IPS DF 6.9 (cell line): Measurements from ENCODE around the gene TYMS.

Experiments used
- DNase-seq: peaks from one replicate; pipeline ENCODE4 v3.0.0-alpha.2; 2013; ENCODE audit warnings: low read depth, low spot score
- H3K27ac ChIP-seq: one replicate; pipeline ENCODE4 v1.5.1; 2013; ENCODE audit warnings: low read length, control low read depth
- H3K27me3 ChIP-seq: 2 replicates; pipeline ENCODE4 v1.6.1; 2013; ENCODE audit warnings: mild to moderate bottlenecking, low read length; ENCODE audit not compliant: control insufficient read depth, insufficient read depth
- H3K36me3 ChIP-seq: 2 replicates; pipeline ENCODE4 v1.6.1; 2013; ENCODE audit warnings: low read length; ENCODE audit not compliant: control insufficient read depth, insufficient read depth
- H3K4me1 ChIP-seq: 2 replicates; pipeline ENCODE4 v1.6.1; 2013; ENCODE audit warnings: low read length; ENCODE audit not compliant: control insufficient read depth, insufficient read depth
- H3K4me3 ChIP-seq: 2 replicates; pipeline ENCODE4 v1.5.1; 2013; ENCODE audit warnings: mild to moderate bottlenecking, low read length
- H3K9me3 ChIP-seq: 2 replicates; pipeline ENCODE4 v1.6.1; 2013; ENCODE audit warnings: low read length, inconsistent platforms; ENCODE audit not compliant: control insufficient read depth, insufficient read depth
- WGBS: extraction: QIAGEN DNeasy Blood & Tissue Kit; methylation state at CpG from one replicate; pipeline ENCODE4 v1.1.7; 2013; ENCODE audit warnings: mixed read lengths, missing lambda C conversion rate; ENCODE audit not compliant: insufficient read length, insufficient coverage; 5-methylcytosine and 5-hydroxymethylcytosine counted together

Gene TYMS

DNA sequence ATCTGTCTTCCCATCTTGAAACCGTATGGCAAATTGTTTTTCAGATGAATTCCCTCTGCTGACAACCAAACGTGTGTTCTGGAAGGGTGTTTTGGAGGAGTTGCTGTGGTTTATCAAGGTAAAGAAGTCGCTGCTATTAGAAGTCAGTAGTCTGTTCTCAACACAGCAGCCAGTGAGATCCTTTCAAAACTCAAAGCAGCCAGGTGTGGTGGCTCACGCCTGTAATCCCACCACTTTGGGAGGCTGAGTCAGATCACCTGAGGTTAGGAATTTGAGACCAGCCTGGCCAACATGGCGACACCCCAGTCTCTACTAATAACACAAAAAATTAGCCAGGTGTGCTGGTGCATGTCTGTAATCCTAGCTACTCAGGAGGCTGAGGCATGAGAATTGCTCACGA, 2.1 kb downstream of the TYMS start:
- no peaks in the 10 kb centered on the region; the same call in 1 of the 2 replicates for H3K4me1 ChIP-seq
- WGBS = no CpG with 5 or more reads among the region's 6 CpGs
- no peak for DNase-seq
- H3K36me3 ChIP-seq = peaks cover 16% of the 10 kb centered on the region; the same call in 1 of the 2 replicates
- H3K4me3 ChIP-seq = no peak overlapping the region
- no peaks in the 10 kb centered on the region for H3K27me3 ChIP-seq
- no peaks in the 10 kb centered on the region; the same call in 1 of the 2 replicates for H3K9me3 ChIP-seq
- H3K27ac ChIP-seq = no peak overlapping the region

DNA sequence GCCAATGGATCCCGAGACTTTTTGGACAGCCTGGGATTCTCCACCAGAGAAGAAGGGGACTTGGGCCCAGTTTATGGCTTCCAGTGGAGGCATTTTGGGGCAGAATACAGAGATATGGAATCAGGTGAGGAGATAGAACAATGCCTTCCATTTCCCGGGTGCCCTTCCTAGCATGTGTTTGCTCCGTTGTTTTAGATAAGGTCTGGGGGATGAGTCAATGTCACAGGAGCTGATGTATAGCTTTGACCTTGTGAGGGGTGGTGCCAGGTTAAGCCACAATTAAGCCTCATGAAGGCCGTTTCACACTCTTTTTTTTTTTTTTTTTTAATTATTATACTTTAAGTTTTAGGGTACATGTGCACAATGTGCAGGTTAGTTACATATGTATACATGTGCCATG, 4.7 kb downstream of the TYMS start:
- Histone ChIP-seq H3K4me1 (no peaks in the 10 kb centered on the region; the same call in 1 of the 2 replicates), H3K9me3 (no peaks in the 10 kb centered on the region; the same call in 1 of the 2 replicates), H3K4me3 (no peak overlapping the region), H3K27me3 (no peaks in the 10 kb centered on the region), H3K27ac (no peak overlapping the region), H3K36me3 (peaks cover 19% of the 10 kb centered on the region; the same call in 1 of the 2 replicates)
- DNase-seq = no peak
- WGBS = no CpG with 5 or more reads among the region's 4 CpGs

DNA sequence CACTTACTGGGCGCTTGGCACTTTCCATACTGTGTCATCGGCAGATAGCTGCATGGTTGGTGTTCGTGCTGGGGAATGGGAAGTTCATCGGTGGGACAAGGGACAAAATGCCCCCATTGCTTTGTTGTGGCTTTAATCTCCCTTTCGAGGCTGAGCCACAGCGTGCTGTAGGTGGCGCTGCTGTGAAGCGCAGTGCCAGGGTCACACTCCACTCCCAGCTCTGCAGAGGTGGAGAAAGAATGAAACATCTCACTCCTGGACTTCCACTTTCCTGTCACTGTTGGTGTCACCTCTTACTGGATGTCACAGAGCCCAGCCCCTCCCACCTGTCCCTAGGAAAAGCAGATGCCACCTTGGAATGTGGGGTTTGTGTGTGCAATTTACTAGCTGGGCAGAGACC, 8.7 kb downstream of the TYMS start:
- Histone ChIP-seq H3K36me3 (peaks cover 15% of the 10 kb centered on the region; the same call in 1 of the 2 replicates), H3K4me1 (no peaks in the 10 kb centered on the region), H3K4me3 (no peak overlapping the region), H3K27ac (no peak overlapping the region), H3K9me3 (no peaks in the 10 kb centered on the region; the same call in 1 of the 2 replicates), H3K27me3 (no peaks in the 10 kb centered on the region)
- WGBS = no CpG with 5 or more reads among the region's 8 CpGs
- DNase-seq = no peak

DNA sequence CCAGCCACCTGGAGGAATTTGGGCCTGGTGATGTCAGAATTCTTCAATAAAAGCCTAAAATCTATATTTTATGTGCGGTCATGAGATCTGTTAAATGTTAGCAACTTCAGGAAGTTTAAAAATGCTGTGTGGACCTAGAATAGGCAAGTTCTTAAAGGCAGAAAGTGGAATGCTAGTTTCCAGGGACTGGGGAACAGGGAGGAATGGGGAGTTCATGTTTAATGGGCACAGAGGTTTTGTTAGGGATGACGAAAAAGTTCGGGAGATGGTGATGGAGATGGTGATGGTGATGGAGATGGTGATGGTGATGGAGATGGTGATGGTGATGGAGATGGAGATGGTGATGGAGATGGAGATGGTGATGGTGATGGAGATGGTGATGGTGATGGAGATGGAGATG, 9.2 kb downstream of the TYMS start:
- H3K36me3 ChIP-seq = peaks cover 18% of the 10 kb centered on the region; the same call in 1 of the 2 replicates
- no peaks in the 10 kb centered on the region; the same call in 1 of the 2 replicates for H3K9me3 ChIP-seq
- no peaks in the 10 kb centered on the region for H3K27me3 ChIP-seq
- WGBS = 100% methylated on average over 2 of the region's 3 CpGs
- no peak overlapping the region for H3K27ac ChIP-seq
- H3K4me3 ChIP-seq = no peak overlapping the region
- H3K4me1 ChIP-seq = no peaks in the 10 kb centered on the region
- no peak for DNase-seq

DNA sequence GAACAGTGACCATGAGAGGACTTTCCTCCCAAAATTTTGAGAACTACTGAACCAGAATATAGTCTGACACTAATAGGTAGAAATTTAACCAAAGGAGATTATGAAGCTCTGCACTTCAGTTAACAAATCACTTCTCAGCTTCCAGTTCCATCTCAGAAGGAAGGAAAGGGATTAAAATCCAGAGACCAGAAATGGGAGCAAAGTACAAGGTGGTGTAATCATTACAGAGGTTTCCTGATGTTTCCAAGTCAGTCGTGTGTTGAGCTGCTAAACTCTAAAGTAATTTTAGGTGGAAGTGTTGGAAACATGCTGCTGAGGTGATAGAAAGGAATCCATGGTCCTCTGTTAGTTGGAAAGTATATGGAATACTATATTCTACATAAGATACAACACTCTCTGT, 10.8 kb downstream of the TYMS start:
- Histone ChIP-seq H3K9me3 (no peaks in the 10 kb centered on the region), H3K36me3 (peaks cover 15% of the 10 kb centered on the region; the same call in 1 of the 2 replicates), H3K27ac (no peak overlapping the region), H3K27me3 (no peaks in the 10 kb centered on the region), H3K4me1 (no peaks in the 10 kb centered on the region), H3K4me3 (no peak overlapping the region)
- no peak for DNase-seq
- no CpG with 5 or more reads among the region's 1 CpG for WGBS

DNA sequence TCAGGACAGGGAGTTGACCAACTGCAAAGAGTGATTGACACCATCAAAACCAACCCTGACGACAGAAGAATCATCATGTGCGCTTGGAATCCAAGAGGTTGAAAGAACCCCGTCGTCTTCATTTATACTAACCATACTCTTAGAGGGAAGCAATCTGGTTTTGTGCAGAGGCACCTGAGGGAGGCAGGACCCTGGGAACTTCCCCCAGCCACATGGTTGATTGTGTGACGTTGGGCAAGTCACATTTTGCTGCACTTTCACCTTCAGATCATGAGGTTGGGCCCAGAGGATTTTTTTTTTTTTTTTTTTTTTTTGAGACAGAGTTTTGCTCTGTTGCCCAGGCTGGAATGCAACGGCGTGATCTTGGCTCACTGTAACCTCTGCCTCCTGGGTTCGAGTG, 11.6 kb downstream of the TYMS start:
- Histone ChIP-seq H3K9me3 (no peaks in the 10 kb centered on the region), H3K27ac (no peak overlapping the region), H3K4me3 (no peak overlapping the region), H3K27me3 (no peaks in the 10 kb centered on the region), H3K4me1 (no peaks in the 10 kb centered on the region), H3K36me3 (peaks cover 15% of the 10 kb centered on the region; the same call in 1 of the 2 replicates)
- no CpG with 5 or more reads among the region's 8 CpGs for WGBS
- no peak for DNase-seq

DNA sequence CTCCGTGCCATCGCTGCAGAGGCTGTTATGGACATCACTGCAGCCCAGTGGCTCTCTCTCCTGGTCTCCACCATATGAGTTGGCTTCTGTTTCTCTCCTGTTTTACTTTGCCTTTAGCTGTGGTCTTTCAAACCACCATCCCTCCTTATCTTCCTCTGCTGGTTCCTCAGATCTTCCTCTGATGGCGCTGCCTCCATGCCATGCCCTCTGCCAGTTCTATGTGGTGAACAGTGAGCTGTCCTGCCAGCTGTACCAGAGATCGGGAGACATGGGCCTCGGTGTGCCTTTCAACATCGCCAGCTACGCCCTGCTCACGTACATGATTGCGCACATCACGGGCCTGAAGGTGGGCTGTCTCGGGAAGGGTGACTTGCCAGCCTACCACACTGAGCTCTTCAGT, 13.1 kb downstream of the TYMS start:
- no peaks in the 10 kb centered on the region for H3K27me3 ChIP-seq
- no peak overlapping the region for H3K4me3 ChIP-seq
- DNase-seq = no peak
- H3K4me1 ChIP-seq = no peaks in the 10 kb centered on the region
- H3K36me3 ChIP-seq = peaks cover 15% of the 10 kb centered on the region; the same call in 1 of the 2 replicates
- no peak overlapping the region for H3K27ac ChIP-seq
- no CpG with 5 or more reads among the region's 11 CpGs for WGBS
- no peaks in the 10 kb centered on the region for H3K9me3 ChIP-seq

DNA sequence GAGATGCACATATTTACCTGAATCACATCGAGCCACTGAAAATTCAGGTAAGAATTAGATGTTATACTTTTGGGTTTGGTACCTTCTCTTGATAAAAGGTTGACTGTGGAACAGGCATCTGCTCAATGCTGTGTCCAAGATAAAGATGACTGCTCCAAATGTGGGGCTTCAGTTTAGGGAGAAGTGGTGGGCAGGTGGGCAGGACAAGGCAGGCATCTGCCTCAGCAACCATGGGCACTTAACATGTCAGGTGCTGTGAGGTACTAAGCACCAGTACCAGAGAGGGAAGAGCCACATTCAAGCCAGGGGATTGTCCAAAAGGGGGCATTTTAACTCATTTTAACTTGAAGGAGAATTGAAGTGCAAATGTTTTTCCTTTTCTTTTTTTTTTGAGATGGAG, 14.0 kb downstream of the TYMS start:
- Histone ChIP-seq H3K9me3 (no peaks in the 10 kb centered on the region), H3K4me1 (no peaks in the 10 kb centered on the region), H3K4me3 (no peak overlapping the region), H3K27ac (no peak overlapping the region), H3K27me3 (no peaks in the 10 kb centered on the region), H3K36me3 (peaks cover 13% of the 10 kb centered on the region; the same call in 1 of the 2 replicates)
- WGBS = no CpG with 5 or more reads among the region's 1 CpG
- no peak for DNase-seq

DNA sequence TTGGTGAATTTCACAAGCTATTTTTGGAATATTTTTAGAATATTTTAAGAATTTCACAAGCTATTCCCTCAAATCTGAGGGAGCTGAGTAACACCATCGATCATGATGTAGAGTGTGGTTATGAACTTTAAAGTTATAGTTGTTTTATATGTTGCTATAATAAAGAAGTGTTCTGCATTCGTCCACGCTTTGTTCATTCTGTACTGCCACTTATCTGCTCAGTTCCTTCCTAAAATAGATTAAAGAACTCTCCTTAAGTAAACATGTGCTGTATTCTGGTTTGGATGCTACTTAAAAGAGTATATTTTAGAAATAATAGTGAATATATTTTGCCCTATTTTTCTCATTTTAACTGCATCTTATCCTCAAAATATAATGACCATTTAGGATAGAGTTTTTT, 15.9 kb downstream of the TYMS start:
- no peak overlapping the region for H3K27ac ChIP-seq
- no peak overlapping the region for H3K4me3 ChIP-seq
- no CpG with 5 or more reads among the region's 3 CpGs for WGBS
- peaks cover 11% of the 10 kb centered on the region; the same call in 1 of the 2 replicates for H3K36me3 ChIP-seq
- no peak for DNase-seq
- H3K27me3 ChIP-seq = no peaks in the 10 kb centered on the region
- no peaks in the 10 kb centered on the region for H3K4me1 ChIP-seq
- H3K9me3 ChIP-seq = no peaks in the 10 kb centered on the region

DNA sequence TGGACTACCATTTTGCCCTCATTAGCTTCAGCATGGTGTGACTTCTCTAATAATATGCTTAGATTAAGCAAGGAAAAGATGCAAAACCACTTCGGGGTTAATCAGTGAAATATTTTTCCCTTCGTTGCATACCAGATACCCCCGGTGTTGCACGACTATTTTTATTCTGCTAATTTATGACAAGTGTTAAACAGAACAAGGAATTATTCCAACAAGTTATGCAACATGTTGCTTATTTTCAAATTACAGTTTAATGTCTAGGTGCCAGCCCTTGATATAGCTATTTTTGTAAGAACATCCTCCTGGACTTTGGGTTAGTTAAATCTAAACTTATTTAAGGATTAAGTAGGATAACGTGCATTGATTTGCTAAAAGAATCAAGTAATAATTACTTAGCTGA, 16.3 kb downstream of the TYMS start:
- no peak for DNase-seq
- Histone ChIP-seq H3K36me3 (peaks cover 11% of the 10 kb centered on the region; the same call in 1 of the 2 replicates), H3K27ac (no peak overlapping the region), H3K27me3 (no peaks in the 10 kb centered on the region), H3K4me1 (no peaks in the 10 kb centered on the region), H3K4me3 (no peak overlapping the region), H3K9me3 (no peaks in the 10 kb centered on the region)
- no CpG with 5 or more reads among the region's 5 CpGs for WGBS

DNA sequence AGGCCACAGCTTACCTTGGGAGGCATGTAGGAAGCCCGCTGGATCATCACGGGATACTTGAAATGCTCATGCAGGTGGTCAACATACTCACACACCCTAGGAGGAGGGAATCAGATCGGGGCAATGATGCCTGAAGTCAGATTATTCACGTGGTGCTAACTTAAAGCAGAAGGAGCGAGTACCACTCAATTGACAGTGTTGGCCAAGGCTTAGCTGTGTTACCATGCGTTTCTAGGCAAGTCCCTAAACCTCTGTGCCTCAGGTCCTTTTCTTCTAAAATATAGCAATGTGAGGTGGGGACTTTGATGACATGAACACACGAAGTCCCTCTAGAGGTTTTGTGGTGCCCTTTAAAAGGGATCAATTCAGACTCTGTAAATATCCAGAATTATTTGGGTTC, 17.9 kb downstream of the TYMS start:
- Histone ChIP-seq H3K36me3 (peaks cover 11% of the 10 kb centered on the region; the same call in 1 of the 2 replicates), H3K4me1 (no peaks in the 10 kb centered on the region), H3K27me3 (no peaks in the 10 kb centered on the region), H3K9me3 (no peaks in the 10 kb centered on the region), H3K4me3 (no peak overlapping the region), H3K27ac (no peak overlapping the region)
- no CpG with 5 or more reads among the region's 7 CpGs for WGBS
- DNase-seq = no peak
